22Rv1 (cell line): ENCODE data around the gene RYR2.
"Not testable (repeated sequence)": the region's sequence is repeated elsewhere in the genome, so short reads cannot be mapped to it uniquely, and the experiment has no call there.

Experiments
- H3K27ac ChIP-seq: fragments of 450-650 bp; 2 replicates; pipeline ENCODE4 v1.5.1; 2017
- ZFX ChIP-seq: fragments of 450-650 bp; IDR thresholded peaks from 2 replicates; pipeline ENCODE4 v1.6.1; 2017; ENCODE audit warnings: antibody characterized with exemption, borderline replicate concordance
- TF ChIP-seq, protein P1 (sequence below): fragments of 450-650 bp; IDR thresholded peaks from 2 replicates; pipeline ENCODE4 v1.5.1; 2017; ENCODE audit warnings: mild to moderate bottlenecking

RYR2 gene

DNA sequence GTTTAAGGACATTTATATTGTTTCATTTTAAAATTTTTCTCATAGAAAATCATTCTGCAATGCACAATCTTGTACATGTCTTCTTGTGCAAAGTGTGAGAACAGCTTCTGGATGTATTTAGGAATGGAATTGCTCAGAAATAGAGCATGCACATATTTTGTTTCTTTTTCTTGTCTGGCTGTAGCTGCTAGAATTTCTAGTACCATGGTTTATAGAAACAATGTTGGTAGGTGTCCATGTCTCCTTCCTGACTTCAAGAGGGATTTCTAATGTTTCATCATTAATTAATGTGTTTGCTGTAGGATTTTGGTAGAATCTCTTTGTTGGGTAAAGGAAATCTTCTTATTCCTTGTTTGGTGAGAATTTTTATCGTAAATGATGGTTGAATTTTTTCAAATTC, 99.0 kb downstream of the RYR2 start:
- TF ChIP-seq, protein P1, sequence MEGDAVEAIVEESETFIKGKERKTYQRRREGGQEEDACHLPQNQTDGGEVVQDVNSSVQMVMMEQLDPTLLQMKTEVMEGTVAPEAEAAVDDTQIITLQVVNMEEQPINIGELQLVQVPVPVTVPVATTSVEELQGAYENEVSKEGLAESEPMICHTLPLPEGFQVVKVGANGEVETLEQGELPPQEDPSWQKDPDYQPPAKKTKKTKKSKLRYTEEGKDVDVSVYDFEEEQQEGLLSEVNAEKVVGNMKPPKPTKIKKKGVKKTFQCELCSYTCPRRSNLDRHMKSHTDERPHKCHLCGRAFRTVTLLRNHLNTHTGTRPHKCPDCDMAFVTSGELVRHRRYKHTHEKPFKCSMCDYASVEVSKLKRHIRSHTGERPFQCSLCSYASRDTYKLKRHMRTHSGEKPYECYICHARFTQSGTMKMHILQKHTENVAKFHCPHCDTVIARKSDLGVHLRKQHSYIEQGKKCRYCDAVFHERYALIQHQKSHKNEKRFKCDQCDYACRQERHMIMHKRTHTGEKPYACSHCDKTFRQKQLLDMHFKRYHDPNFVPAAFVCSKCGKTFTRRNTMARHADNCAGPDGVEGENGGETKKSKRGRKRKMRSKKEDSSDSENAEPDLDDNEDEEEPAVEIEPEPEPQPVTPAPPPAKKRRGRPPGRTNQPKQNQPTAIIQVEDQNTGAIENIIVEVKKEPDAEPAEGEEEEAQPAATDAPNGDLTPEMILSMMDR: no peak
- TF ChIP-seq ZFX: no peak
- no peak overlapping the region for H3K27ac ChIP-seq

DNA sequence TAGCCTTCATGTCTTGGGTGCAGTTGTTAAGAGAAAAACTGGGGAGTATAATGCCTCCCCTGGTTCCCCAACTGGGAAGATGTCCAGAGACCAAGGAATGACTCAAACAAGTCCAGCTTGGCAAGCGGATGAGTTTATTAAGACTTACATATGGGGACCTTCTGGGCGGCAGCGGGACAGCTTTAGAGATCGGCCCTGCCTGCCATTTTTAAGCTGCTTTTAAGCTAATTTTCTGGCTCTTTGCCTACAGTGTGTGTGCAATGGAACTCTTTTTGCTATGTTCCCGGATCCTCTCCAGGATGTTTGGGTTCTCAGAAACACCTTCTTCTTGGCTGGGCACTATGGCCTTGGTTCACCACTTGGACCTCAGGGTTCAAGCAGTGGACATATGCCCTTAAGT, 99.5 kb downstream of the RYR2 start:
- no peak overlapping the region for H3K27ac ChIP-seq
- TF ChIP-seq, protein P1: no peak
- no peak for TF ChIP-seq ZFX

DNA sequence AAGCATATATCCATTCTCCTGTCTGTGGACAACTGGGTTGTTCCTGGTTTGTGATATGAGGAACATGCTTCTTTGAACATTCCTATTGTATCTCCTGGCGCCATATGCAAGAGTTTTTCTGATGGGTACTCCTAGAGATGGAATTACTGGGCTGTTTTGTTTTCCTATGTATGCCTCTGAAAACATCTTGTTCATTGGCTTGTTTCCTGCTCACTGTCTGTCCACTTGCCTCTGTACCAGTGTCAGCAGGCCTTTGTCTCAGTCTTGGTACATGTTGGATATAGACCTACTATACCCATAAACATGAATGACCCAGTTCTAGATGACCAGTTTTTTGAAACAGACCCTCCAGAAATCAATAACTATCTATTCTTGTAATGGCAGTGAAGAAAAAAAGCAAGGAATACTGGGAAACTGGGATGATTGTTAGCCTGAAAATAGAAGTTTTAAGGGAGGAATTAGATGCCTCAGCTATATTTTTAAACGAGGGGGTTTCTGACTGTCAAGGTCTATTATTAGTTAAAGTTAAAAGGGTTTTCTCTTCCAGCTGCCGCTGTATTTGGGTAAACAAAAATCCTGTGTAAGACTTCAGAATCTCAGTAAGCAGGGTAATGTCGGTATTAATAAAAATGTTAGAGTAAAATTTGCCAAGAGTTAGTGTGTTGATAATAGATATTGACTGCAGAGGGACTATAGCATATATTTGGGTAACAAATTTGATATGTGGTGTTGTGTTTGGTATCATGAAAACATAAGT, 103.6 kb downstream of the RYR2 start:
- no peak overlapping the region for H3K27ac ChIP-seq
- TF ChIP-seq ZFX: no peak
- TF ChIP-seq, protein P1: no peak

DNA sequence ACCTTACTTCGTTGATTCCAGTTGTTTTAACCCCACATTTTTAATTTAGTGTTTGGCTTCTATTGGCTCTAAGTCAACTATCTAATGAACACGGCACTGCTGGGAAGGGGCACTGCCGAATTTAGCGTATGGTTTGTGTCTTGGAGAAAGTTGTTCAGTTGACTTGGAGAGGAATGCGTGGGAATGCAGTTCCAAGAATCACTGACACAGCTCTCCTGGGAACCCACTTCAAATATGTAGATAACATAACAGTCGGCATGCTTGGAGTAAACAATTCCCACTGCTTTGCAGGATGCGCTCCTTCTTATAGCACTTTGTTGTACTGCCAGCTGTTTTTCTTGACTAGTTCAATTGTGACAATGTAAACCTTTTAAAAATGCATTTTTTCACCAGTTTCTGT, 104.3 kb downstream of the RYR2 start:
- TF ChIP-seq, protein P1: no peak
- no peak for TF ChIP-seq ZFX
- H3K27ac ChIP-seq: no peak overlapping the region

DNA sequence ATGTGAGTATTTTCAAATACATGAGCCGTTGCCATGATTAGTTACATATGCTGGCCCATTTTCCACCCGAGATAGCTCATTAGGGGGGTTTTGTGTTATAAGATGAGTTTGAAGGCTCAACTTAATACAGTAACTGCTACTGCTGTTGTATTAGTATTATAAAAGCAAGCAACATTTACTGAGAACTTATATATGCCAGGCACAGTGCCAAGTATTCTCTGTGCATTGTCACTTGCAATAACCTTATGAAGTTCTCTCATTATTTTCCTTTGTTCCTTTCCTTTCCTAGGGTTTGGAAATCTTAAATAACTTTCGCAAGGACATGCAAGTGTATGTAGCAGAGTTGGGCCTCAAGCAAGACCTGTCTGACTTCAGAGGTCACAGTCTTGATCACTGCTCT, 107.9 kb downstream of the RYR2 start:
- H3K27ac ChIP-seq: no peak overlapping the region
- TF ChIP-seq, protein P1: no peak
- TF ChIP-seq ZFX: no peak

DNA sequence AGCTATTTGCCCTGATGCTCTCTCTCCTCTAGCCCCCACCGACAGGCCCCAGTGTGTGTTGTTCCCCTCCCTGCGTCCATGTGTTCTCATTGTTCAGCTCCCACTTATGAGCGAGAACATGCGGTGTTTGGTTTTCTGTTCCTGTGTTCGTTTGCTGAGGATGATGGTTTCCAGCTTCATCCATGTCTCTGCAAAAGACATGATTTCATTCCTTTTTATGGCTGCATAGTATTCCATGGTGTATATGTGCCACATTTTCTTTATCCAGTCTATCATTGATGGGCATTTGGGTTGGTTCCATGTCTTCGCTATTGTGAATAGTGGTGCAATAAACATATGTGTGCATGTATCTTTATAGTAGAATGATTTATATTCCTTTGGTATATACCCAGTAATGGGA, 110.0 kb downstream of the RYR2 start:
- not testable (repeated sequence) for H3K27ac ChIP-seq

DNA sequence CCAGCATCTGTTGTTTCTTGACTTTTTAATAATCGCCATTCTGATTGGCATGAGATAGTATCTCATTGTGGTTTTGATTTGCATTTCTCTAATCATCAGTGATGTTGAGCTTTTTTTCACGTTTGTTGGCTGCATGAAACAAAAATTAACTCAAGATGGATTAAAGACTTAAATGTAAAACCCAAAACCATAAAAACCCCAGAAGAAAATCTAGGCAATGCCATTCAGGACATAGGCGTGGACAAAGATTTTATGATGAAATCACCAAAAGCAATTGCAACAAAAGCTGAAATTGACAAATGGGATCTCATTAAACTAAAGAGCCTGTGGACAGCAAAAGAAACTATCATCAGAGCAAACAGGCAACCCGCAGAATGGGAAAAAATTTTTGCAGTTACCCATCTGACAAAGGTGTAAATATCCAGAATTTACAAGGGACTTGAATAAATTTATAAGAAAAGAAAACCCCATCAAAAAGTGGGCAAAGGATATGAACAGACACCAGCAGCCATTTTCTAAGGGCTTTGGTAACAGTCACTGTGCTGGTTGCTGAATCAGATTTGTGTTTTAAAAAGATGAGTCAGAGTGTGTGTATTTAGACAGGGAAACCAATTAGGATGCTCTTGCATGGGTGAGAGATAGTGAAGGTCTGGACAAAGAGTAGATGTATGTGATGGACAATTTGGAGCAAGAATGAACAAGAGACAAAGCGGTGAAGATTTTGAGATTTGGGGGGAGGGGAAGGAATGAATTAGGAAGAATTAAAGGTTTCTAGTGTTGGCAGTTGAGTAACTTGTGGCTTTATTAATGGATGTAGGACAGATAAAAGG, 110.7 kb downstream of the RYR2 start:
- TF ChIP-seq, protein P1: no peak
- no peak for TF ChIP-seq ZFX

More for the DNA sequence above, 110.7 kb downstream of the RYR2 start:
- no peak overlapping the region for H3K27ac ChIP-seq
